Lower leg skin (tissue), 4 donors: ENCODE results near the gene LHFPL4. TPM values are rescaled to one million over a fixed set of nuclear protein-coding genes. Genes with fewer than 3 reads are reported as not detected.

ENCODE experiments used
- DNase-seq, 2 donors: peaks; one replicate each; pipeline ENCODE4 v3.0.0-alpha.2; 2019; ENCODE audit warnings: low spot score in 2 of 2
- H3K4me3 ChIP-seq: fragments of 200-600 bp; sonication (generic); 2 replicates; pipeline ENCODE4 v1.5.1; 2017; ENCODE audit warnings: mild to moderate bottlenecking, low read depth; ENCODE audit not compliant: poor library complexity, severe bottlenecking
- CTCF ChIP-seq, 3 donors: fragments of 450-650 bp; IDR thresholded peaks; one replicate each; pipeline ENCODE4 v1.5.1; 2016; ENCODE audit warnings: antibody characterized with exemption in 3 of 3, mild to moderate bottlenecking in 3 of 3, moderate library complexity in 2 of 3
- POLR2A ChIP-seq, 2 donors: fragments of 450-650 bp; IDR thresholded peaks; one replicate each; pipeline ENCODE4 v1.6.1; 2016 to 2017; ENCODE audit warnings: antibody characterized with exemption in 2 of 2, mild to moderate bottlenecking in 1 of 2, moderate library complexity in 1 of 2
- WGBS, 2 donors: methylation state at CpG; one replicate each; pipeline ENCODE4 v1.1.5; 2018; 5-methylcytosine and 5-hydroxymethylcytosine counted together
- intact Hi-C: fragments of 100-400 bp; cut with DNase I; formaldehyde crosslinking; loops from one replicate; pipeline ENCODE4 v1.15.0; 2023; ENCODE audit warnings: low total_unique reads
- total RNA-seq, 4 donors: library from RNA; depleted of rRNA; stranded (reverse); fragments of >200 nt; gene quantifications; one replicate each; pipeline ENCODE4 v1.1.0, GENCODE V29; 2016

LHFPL4 gene
- total RNA-seq, 4 donors from 2014 or later = 0.05 to 0.16 TPM; not detected in 2

GRCh38 chr3:9534429-9534828, 19.2 kb downstream of the LHFPL4 start:
- DNase-seq = peak in 1 of 2 donors; percentile 1
- no peak for TF ChIP-seq POLR2A (IDR thresholded peaks at IDR 0.05)
- TF ChIP-seq CTCF (IDR thresholded peaks at IDR 0.05) = no peak
- H3K4me3 ChIP-seq = no peak overlapping the region
- intact Hi-C loops = no loop called here
- WGBS, 2 donors = 62 to 73% methylated on average over 3 of the region's 3 CpGs

GRCh38 chr3:9525078-9525477, 28.5 kb downstream of the LHFPL4 start:
- intact Hi-C loops = no loop called here
- TF ChIP-seq CTCF (IDR thresholded peaks at IDR 0.05) = no peak
- TF ChIP-seq POLR2A (IDR thresholded peaks at IDR 0.05) = no peak
- WGBS, 2 donors = 65 to 89% methylated on average over 2 of the region's 2 CpGs
- H3K4me3 ChIP-seq = no peak overlapping the region
- DNase-seq = peak in 1 of 2 donors; percentile 21

- no peak overlapping the region for H3K4me3 ChIP-seq
- WGBS, 2 donors = 48 to 62% methylated on average over 2 of the region's 2 CpGs
- intact Hi-C loops = no loop called here
- TF ChIP-seq POLR2A (IDR thresholded peaks at IDR 0.05) (no peak), CTCF (IDR thresholded peaks at IDR 0.05) (no peak)
- no peak for DNase-seq
These were observed 38.7 kb downstream of the LHFPL4 start for GRCh38 chr3:9514956-9515355.

- DNase-seq = peak in 1 of 2 donors; percentile 17
- 62 to 68% methylated on average over 4 of the region's 4 CpGs for WGBS, 2 donors
- H3K4me3 ChIP-seq = no peak overlapping the region
- TF ChIP-seq POLR2A (IDR thresholded peaks at IDR 0.05) (no peak), CTCF (IDR thresholded peaks at IDR 0.05) (no peak)
- intact Hi-C loops = no loop called here
These were observed 39.3 kb downstream of the LHFPL4 start for GRCh38 chr3:9514306-9514705.

- WGBS, 2 donors = 78 to 79% methylated on average over 7 of the region's 7 CpGs
- no peak overlapping the region for H3K4me3 ChIP-seq
- no peak for DNase-seq
- intact Hi-C loops = no loop called here
- TF ChIP-seq CTCF (IDR thresholded peaks at IDR 0.05) (no peak), POLR2A (IDR thresholded peaks at IDR 0.05) (no peak)
These were observed 41.1 kb downstream of the LHFPL4 start for GRCh38 chr3:9512456-9513045.

- WGBS, 2 donors = 9 to 15% methylated on average over 24 of the region's 25 CpGs
- intact Hi-C loops = no loop called here
- H3K4me3 ChIP-seq = no peak overlapping the region
- TF ChIP-seq CTCF (IDR thresholded peaks at IDR 0.05) (no peak), POLR2A (IDR thresholded peaks at IDR 0.05) (no peak)
- peak in 1 of 2 donors; percentile 84 for DNase-seq
These were observed 44.8 kb downstream of the LHFPL4 start for GRCh38 chr3:9508781-9509180.
